ENCODE data around the gene CCDC201.

DNA sequence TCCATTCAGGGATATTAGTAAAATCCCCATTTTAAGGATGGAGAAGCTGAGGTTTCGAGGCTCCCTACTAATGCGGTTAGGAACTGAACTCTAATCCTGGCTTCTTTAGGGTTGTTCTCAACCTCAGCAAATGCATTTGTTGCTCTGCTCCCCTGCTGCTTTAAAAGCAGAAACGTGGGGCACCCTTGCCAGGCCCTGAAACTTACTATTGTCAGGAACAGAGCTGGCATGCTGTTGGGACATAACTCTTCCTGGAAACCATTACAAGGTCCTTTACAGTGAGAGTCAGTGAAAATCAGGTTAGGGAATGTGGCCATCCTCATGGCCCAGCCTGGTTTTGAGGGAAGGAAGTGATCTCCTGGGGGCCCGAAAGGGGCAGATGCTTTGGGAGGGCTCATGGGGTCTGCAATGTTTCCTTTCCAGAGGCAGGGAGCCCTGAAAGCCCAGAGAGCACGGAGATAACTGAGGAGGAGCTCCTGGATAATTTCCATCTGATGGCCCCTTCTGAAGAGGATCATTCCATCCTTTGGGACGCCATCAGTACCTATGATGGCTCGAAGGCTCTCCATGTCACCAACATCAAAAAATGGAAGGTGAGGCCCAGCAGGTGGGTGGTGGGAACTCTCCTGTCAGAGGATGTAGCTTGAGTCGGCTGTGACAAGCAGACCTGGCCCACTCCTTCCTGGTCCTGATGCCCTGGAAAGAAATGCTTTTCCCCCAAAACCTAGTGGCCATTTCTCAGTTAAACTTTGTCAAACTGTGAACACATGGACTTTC lies 17.4 kb upstream of the CCDC201 start:
- no peak for TF ChIP-seq POLR2A (IDR thresholded peaks at IDR 0.05; ENCODE audit: extremely low read depth, insufficient read length)
- TF ChIP-seq, protein P1, sequence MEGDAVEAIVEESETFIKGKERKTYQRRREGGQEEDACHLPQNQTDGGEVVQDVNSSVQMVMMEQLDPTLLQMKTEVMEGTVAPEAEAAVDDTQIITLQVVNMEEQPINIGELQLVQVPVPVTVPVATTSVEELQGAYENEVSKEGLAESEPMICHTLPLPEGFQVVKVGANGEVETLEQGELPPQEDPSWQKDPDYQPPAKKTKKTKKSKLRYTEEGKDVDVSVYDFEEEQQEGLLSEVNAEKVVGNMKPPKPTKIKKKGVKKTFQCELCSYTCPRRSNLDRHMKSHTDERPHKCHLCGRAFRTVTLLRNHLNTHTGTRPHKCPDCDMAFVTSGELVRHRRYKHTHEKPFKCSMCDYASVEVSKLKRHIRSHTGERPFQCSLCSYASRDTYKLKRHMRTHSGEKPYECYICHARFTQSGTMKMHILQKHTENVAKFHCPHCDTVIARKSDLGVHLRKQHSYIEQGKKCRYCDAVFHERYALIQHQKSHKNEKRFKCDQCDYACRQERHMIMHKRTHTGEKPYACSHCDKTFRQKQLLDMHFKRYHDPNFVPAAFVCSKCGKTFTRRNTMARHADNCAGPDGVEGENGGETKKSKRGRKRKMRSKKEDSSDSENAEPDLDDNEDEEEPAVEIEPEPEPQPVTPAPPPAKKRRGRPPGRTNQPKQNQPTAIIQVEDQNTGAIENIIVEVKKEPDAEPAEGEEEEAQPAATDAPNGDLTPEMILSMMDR (IDR thresholded peaks at IDR 0.05; ENCODE audit: low read depth, low read length) = no peak
- TF ChIP-seq, protein P2, sequence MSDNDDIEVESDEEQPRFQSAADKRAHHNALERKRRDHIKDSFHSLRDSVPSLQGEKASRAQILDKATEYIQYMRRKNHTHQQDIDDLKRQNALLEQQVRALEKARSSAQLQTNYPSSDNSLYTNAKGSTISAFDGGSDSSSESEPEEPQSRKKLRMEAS (IDR thresholded peaks at IDR 0.05; ENCODE audit: low read depth, low read length) = no peak
